AG10803 (cell line): ENCODE measurements around the gene HMGXB4.

ENCODE experiments used
- DNase-seq: peaks from one replicate; pipeline ENCODE4 v3.0.0; 2010; ENCODE audit warnings: low read depth
- H3K4me3 ChIP-seq: 2 replicates; pipeline ENCODE4 v1.5.1; 2011; ENCODE audit warnings: mild to moderate bottlenecking, low read length, control low read depth
- TF ChIP-seq, protein P1 (sequence below): conservative IDR thresholded peaks from 2 replicates; pipeline ENCODE4 v1.5.1; 2011; ENCODE audit warnings: mild to moderate bottlenecking, low read length, control low read depth, inconsistent platforms

HMGXB4 gene

DNA sequence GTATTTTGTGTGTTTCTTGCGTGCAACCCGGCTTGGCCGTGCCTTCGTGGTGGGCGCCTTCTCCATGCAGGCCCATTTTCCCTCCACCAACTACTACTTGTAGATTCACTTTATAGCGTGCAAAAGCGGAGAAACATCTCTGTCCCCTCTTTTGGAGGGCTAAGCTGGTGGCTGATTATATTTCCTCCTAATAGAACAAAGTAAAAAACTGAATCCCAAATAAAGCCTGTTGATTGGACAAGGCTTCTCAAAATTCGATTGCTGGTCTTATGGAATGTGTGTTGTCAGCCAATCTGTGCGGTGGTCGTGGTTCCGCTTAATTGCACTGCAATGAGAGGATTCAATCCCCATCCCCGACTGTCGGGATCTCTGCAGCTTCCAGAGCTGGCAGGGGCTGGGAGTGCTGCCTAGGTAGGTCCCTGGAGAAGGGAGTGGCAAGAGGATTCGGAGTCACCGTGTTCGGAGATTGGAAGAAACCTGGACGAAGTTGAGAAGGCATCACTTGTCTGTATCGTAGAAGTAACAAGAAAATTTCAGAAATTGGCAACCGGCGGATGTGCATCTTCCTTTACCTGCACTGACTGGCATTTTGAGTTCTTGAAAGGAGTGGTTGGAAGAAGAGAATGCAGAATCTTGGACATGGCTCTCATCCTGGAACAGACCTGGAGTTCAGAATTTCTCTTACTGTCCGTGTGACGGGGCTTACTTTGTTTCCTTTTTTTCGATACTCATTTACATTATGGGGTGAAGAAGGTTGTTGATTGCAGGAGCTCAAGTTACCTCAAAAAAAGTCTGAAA, 1.1 kb downstream of the HMGXB4 start:
- TF ChIP-seq, protein P1, sequence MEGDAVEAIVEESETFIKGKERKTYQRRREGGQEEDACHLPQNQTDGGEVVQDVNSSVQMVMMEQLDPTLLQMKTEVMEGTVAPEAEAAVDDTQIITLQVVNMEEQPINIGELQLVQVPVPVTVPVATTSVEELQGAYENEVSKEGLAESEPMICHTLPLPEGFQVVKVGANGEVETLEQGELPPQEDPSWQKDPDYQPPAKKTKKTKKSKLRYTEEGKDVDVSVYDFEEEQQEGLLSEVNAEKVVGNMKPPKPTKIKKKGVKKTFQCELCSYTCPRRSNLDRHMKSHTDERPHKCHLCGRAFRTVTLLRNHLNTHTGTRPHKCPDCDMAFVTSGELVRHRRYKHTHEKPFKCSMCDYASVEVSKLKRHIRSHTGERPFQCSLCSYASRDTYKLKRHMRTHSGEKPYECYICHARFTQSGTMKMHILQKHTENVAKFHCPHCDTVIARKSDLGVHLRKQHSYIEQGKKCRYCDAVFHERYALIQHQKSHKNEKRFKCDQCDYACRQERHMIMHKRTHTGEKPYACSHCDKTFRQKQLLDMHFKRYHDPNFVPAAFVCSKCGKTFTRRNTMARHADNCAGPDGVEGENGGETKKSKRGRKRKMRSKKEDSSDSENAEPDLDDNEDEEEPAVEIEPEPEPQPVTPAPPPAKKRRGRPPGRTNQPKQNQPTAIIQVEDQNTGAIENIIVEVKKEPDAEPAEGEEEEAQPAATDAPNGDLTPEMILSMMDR, result no peak
- peak; percentile 4 for DNase-seq
- H3K4me3 ChIP-seq, result peak overlapping the region; percentile 82

DNA sequence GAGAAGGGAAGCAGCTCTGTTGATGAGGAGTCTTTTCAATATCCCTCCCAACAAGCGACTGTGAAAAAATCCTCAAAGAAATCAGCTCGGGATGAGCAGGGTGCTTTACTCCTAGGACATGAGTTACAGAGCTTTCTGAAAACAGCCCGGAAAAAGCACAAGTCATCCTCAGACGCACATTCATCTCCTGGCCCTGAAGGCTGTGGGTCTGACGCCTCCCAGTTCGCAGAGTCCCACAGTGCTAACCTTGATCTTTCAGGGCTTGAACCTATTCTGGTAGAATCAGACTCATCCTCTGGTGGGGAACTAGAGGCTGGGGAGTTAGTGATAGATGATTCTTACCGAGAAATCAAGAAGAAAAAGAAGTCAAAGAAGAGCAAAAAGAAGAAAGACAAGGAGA, 7.7 kb downstream of the HMGXB4 start:
- TF ChIP-seq, protein P1, result no peak
- no peak for DNase-seq
- no peak overlapping the region for H3K4me3 ChIP-seq

DNA sequence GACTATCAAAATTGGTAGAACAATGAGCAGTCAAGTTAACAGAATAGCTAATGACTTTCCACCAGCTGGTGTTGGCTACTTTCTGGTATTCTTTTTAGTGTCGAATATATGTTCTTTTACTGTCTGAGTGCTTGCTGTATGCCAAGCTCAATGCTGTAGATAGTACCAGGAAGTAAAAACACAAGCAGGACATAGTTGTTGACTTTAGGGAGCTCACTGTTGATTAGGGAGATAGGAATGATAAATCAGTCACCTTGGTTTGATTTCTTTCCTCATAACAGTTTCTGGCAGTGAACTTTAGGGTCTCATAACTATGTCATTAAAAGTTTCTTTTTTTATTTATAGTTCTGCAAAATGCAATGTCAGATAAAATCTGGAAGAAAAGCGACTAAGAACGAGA, 9.0 kb downstream of the HMGXB4 start:
- TF ChIP-seq, protein P1, result no peak
- H3K4me3 ChIP-seq, result no peak overlapping the region
- no peak for DNase-seq

DNA sequence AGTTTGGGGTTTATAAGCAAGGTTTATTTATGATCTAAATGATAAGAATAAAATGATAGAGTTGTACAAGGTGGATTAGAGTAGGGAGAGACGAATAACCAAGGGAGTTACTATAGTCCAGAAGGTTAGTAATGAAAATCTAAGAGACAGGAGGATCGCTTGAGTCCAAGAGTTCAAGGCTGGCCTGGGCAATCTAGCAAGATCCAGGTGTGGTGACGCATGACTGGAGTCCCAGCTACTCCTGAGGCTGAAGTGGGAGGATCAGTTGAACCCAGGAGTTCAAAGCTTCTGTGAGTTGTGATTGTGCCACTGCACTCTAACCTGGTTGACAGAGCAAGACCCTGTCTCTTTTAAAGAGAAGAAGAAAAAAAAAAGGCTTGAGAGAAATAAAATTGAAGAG, 12.3 kb downstream of the HMGXB4 start:
- no peak for DNase-seq
- TF ChIP-seq, protein P1, result no peak
- no peak overlapping the region for H3K4me3 ChIP-seq

DNA sequence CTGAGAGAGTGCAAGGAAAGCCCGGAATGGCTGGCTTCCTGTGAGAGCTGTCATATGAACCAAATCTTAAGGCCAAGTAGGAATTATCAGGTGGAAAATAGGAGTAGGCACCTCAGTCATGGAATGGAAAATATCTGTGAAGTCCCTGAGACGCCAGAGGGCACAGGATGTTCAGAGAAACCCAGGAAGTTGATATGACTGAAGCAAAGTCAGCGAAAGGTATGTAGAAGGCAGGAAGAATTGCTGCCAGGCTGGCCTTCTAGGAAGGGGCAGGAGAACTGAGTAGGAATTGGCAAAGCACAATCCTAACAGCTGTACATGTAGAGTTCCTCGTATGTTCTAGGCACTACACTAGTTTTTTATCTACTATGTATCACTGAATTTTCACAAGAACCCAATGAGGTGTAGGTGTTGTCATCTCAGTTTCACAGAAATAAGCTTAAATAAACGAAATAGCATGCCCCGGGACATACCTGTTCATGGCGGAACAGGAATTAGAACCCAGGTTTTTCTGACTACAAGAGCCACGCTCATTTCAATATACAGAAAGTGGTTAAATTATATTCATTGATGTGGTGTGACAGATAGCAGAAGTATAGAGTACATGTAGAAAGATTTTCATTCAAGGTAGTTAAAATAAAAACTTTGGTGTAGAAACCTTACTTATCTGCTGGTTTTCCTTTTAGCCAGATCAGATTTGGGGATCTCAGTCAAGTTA, 17.0 kb downstream of the HMGXB4 start:
- DNase-seq, result no peak
- H3K4me3 ChIP-seq, result no peak overlapping the region
- TF ChIP-seq, protein P1, result no peak

DNA sequence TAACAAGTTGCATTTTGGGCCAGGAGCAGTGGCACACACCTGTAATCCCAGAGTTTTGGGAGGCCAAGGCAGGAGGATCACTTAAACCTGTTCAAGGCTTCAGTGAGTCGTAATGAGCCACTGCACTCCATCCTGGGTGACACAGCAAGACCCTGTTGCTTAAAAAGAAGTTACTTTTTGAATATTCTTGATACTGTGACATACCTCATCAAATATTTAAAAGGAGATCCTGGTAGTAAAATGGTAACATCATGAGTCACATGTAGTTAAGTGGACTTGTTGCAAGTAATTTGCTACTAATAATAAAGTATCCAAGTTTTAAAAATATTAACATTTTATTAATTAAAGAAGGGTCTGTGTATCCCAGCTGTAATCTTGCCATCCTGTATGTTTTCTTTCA, 18.3 kb downstream of the HMGXB4 start:
- H3K4me3 ChIP-seq, result no peak overlapping the region
- TF ChIP-seq, protein P1, result no peak
- peak; percentile 38 for DNase-seq

DNA sequence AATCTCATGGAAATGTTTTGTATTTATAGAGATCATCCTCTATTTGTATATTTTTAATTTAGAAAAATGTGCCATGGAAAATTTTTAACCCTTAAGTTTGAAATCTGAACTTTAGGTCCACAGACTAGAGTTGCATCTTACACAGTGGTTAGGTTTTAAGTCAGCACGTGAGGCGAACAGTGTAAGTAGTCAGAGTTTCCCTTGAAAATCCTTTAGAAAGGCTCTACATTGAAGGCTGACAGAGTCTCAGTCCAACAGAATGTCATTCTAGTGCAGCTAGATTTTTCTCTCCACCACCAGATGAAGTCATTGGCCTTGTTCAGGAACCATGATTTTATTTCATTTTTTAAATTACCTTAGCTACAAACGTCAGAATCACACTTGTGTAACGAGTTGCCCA, 18.7 kb downstream of the HMGXB4 start:
- no peak for DNase-seq
- H3K4me3 ChIP-seq, result no peak overlapping the region
- TF ChIP-seq, protein P1, result no peak
